Peyer's patch (tissue), 4 donors: ENCODE results near the gene DNAH17.

Experiments
- CTCF ChIP-seq, 6 experiments: fragments of 450-650 bp in 4 of 6; fragments of 200-600 bp in 2 of 6; sonication (generic) in 1 of 6; IDR thresholded peaks; one replicate each; pipeline ENCODE4 v1.5.1; 2017 to 2019; ENCODE audit warnings: antibody characterized with exemption in 6 of 6, mild to moderate bottlenecking in 3 of 6, moderate library complexity in 1 of 6
- POLR2A ChIP-seq, 2 donors: fragments of 450-650 bp; IDR thresholded peaks; one replicate each; pipeline ENCODE4 v1.5.1; 2017; ENCODE audit warnings: antibody characterized with exemption in 2 of 2, mild to moderate bottlenecking in 2 of 2, moderate library complexity in 2 of 2

DNA sequence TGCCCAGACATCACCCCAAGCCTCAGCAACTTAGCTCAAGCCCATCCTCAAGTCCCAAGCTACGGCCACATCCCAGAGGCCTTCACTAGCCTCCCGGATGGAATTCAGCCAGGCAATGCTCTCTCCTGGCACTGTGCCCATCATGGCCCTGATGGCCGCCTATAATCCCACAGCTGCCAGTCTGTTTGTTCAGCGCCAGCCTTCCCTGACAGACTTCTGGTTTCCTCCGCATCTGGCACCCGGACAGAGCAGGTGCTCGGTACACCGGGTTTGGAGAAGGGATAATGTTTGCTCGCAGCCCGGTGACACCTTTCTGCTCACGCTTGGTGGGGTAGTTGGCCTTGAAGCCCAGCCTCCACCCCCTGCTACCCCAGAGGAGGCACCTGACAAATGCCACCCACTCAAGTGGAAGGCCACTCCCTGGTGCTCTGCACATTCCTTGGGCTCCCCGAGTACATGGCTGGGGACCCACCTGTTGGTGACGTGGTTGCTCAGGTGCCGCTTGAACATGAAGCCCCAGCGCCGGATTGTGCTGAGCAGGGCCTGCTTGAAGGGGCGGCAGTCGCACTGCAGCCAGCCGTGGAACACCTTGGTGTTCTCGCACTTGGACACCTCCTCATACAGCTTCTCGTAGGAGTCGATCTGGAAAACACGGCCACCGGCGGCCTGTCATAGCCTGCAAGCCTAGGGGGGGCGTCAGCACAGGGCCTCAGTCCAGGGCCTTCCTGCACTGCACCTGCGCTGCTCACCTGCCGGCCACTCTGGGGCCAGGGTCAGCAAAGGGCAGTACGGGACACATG lies 47.1 kb downstream of the DNAH17 start:
- TF ChIP-seq POLR2A (IDR thresholded peaks at IDR 0.05) (no peak), CTCF (IDR thresholded peaks at IDR 0.05) (no peak)
